B cell (primary cell): Measurements from ENCODE around the gene RET.

Experiments
- EZH2 ChIP-seq: IDR thresholded peaks from 2 replicates; pipeline ENCODE4 v1.6.1; 2012; ENCODE audit warnings: borderline replicate concordance, low read depth, mild to moderate bottlenecking, moderate library complexity, low read length; ENCODE audit not compliant: insufficient read depth, poor library complexity, severe bottlenecking
- TF ChIP-seq, protein P1 (sequence below): fragments of 200-600 bp; IDR thresholded peaks from one replicate; pipeline ENCODE4 v1.8.0; 2022; ENCODE audit warnings: antibody characterized with exemption, mild to moderate bottlenecking

DNA sequence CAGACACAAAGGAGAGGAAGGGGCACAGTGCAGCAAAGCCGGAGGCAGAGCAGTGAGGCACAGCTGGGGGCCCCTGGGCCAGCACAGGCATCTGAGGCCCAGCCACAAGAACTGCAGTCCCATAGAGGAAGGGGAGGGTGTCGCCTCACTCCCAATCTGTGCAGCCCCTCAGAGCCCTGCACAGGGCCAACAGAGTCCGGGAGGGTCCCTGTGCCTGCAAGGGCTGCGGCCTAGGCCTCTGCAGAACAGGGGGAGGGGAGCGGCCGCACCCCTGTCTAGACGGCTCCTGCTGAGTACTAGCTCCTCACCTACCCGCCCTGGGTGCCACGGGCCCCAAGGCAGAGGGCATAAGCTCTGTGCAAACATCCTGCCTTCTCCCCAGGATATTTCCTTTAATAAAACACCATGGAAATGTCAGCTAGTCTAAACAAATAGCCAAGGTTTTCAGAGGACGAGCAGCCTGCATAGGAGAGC is 32.4 kb upstream of the RET start:
- TF ChIP-seq, protein P1, sequence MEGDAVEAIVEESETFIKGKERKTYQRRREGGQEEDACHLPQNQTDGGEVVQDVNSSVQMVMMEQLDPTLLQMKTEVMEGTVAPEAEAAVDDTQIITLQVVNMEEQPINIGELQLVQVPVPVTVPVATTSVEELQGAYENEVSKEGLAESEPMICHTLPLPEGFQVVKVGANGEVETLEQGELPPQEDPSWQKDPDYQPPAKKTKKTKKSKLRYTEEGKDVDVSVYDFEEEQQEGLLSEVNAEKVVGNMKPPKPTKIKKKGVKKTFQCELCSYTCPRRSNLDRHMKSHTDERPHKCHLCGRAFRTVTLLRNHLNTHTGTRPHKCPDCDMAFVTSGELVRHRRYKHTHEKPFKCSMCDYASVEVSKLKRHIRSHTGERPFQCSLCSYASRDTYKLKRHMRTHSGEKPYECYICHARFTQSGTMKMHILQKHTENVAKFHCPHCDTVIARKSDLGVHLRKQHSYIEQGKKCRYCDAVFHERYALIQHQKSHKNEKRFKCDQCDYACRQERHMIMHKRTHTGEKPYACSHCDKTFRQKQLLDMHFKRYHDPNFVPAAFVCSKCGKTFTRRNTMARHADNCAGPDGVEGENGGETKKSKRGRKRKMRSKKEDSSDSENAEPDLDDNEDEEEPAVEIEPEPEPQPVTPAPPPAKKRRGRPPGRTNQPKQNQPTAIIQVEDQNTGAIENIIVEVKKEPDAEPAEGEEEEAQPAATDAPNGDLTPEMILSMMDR: no peak
- no peak for TF ChIP-seq EZH2
